H9 (cell line): Measurements from ENCODE around the gene ZCCHC3. TPM values are rescaled to one million over a fixed set of nuclear protein-coding genes. Genes with fewer than 3 reads are reported as not detected.

Experiments used
- DNase-seq: peaks from one replicate; pipeline ENCODE4 v3.0.0-alpha.2; 2017
- H2AFZ ChIP-seq: one replicate; pipeline ENCODE4 v1.6.1; 2013; ENCODE audit warnings: mild to moderate bottlenecking, low read length, control low read depth, moderate library complexity
- H2AK5ac ChIP-seq: 2 replicates; pipeline ENCODE4 v1.6.1; 2013; ENCODE audit warnings: low read length, control low read depth, mixed read lengths; ENCODE audit not compliant: insufficient read length
- H2BK120ac ChIP-seq: one replicate; pipeline ENCODE4 v1.6.1; 2013; ENCODE audit warnings: low read depth, mild to moderate bottlenecking, low read length, control low read depth, inconsistent platforms; ENCODE audit not compliant: poor library complexity, severe bottlenecking
- H2BK12ac ChIP-seq: 2 replicates; pipeline ENCODE4 v1.6.1; 2013; ENCODE audit warnings: low read length, control low read depth, mixed read lengths, low read depth; ENCODE audit not compliant: insufficient read length
- H2BK15ac ChIP-seq: 2 replicates; pipeline ENCODE4 v1.6.1; 2013; ENCODE audit warnings: low read depth, low read length, control low read depth
- H2BK20ac ChIP-seq: one replicate; pipeline ENCODE4 v1.6.1; 2013; ENCODE audit warnings: low read depth, mild to moderate bottlenecking, low read length, control low read depth, inconsistent platforms; ENCODE audit not compliant: poor library complexity, severe bottlenecking
- H2BK5ac ChIP-seq: 2 replicates; pipeline ENCODE4 v1.6.1; 2013; ENCODE audit warnings: low read length, control low read depth, mixed read lengths; ENCODE audit not compliant: insufficient read length
- H3K14ac ChIP-seq: 2 replicates; pipeline ENCODE4 v1.6.1; 2013; ENCODE audit warnings: low read length, control low read depth; ENCODE audit not compliant: insufficient read depth
- H3K18ac ChIP-seq: 2 replicates; pipeline ENCODE4 v1.6.1; 2013; ENCODE audit warnings: low read depth, mild to moderate bottlenecking, mixed read lengths, low read length, control low read depth; ENCODE audit not compliant: insufficient read length
- H3K23ac ChIP-seq: 2 replicates; pipeline ENCODE4 v1.6.1; 2013; ENCODE audit warnings: low read length, control low read depth, mixed read lengths, low read depth; ENCODE audit not compliant: insufficient read length
- H3K23me2 ChIP-seq: 2 replicates; pipeline ENCODE4 v1.6.1; 2013; ENCODE audit warnings: low read depth, mild to moderate bottlenecking, mixed read lengths, low read length, control low read depth; ENCODE audit not compliant: insufficient read length, poor library complexity, severe bottlenecking
- H3K27ac ChIP-seq: 2 replicates; pipeline ENCODE4 v1.5.1; 2013; ENCODE audit warnings: low read length, control low read depth, mixed read lengths, low read depth; ENCODE audit not compliant: insufficient read length
- H3K27me3 ChIP-seq: 2 replicates; pipeline ENCODE4 v1.6.1; 2013; ENCODE audit warnings: low read length, control low read depth, inconsistent platforms; ENCODE audit not compliant: insufficient read depth
- H3K4ac ChIP-seq: 2 replicates; pipeline ENCODE4 v1.6.1; 2013; ENCODE audit warnings: low read depth, mild to moderate bottlenecking, control low read depth, inconsistent platforms, low read length, moderate library complexity
- H3K4me1 ChIP-seq: 2 replicates; pipeline ENCODE4 v1.6.1; 2013; ENCODE audit warnings: low read length, control low read depth, inconsistent platforms; ENCODE audit not compliant: insufficient read depth
- H3K4me2 ChIP-seq: 2 replicates; pipeline ENCODE4 v1.6.1; 2013; ENCODE audit warnings: low read length, control low read depth, mixed read lengths; ENCODE audit not compliant: insufficient read length, insufficient read depth
- H3K56ac ChIP-seq: 2 replicates; pipeline ENCODE4 v1.6.1; 2013; ENCODE audit warnings: low read depth, mild to moderate bottlenecking, mixed read lengths, low read length, control low read depth; ENCODE audit not compliant: insufficient read length
- H3K79me1 ChIP-seq: 2 replicates; pipeline ENCODE4 v1.6.1; 2013; ENCODE audit warnings: low read depth, mild to moderate bottlenecking, moderate library complexity, low read length, control low read depth, inconsistent platforms; ENCODE audit not compliant: insufficient read depth, poor library complexity, severe bottlenecking
- H3K79me2 ChIP-seq: 2 replicates; pipeline ENCODE4 v1.6.1; 2013; ENCODE audit warnings: low read length, control low read depth, inconsistent platforms; ENCODE audit not compliant: insufficient read depth
- H3K9ac ChIP-seq: 2 replicates; pipeline ENCODE4 v1.6.1; 2013; ENCODE audit warnings: low read length, control low read depth, mixed read lengths; ENCODE audit not compliant: insufficient read length; ENCODE audit errors: extremely low read depth
- H3K9me3 ChIP-seq: one replicate; pipeline ENCODE4 v1.6.1; 2013; ENCODE audit warnings: low read depth, low read length, inconsistent platforms; ENCODE audit not compliant: control insufficient read depth
- H3T11ph ChIP-seq: one replicate; pipeline ENCODE4 v1.6.1; 2013; ENCODE audit warnings: mild to moderate bottlenecking, low read length, control low read depth, inconsistent platforms
- H4K20me1 ChIP-seq: one replicate; pipeline ENCODE4 v1.6.1; 2013; ENCODE audit not compliant: control insufficient read depth, insufficient read length, insufficient read depth
- H4K5ac ChIP-seq: 2 replicates; pipeline ENCODE4 v1.6.1; 2013; ENCODE audit warnings: low read depth, mild to moderate bottlenecking, mixed read lengths, low read length, control low read depth; ENCODE audit not compliant: insufficient read length
- H4K8ac ChIP-seq: replicated peaks from 2 replicates; pipeline ENCODE4 v1.6.1; 2013; ENCODE audit warnings: low read length, control low read depth, mixed read lengths, low read depth; ENCODE audit not compliant: insufficient read length
- H4K91ac ChIP-seq: 2 replicates; pipeline ENCODE4 v1.6.1; 2013; ENCODE audit warnings: low read depth, mild to moderate bottlenecking, moderate library complexity, mixed read lengths, low read length, control low read depth; ENCODE audit not compliant: insufficient read length
- H3K27ac Mint-ChIP-seq, 3 experiments: 2 replicates in 2 of 3; 3 replicates in 1 of 3; pipeline ENCODE4 v1.8.0; 2020 to 2021; ENCODE audit warnings: mixed read lengths in 3 of 3, mild to moderate bottlenecking in 1 of 3, moderate library complexity in 1 of 3
- H3K27me3 Mint-ChIP-seq: 2 replicates; pipeline ENCODE4 v1.8.0; 2021; ENCODE audit warnings: low read depth, mild to moderate bottlenecking, moderate library complexity, mixed read lengths
- H3K36me3 Mint-ChIP-seq, 3 experiments: 2 replicates in 2 of 3; 3 replicates in 1 of 3; pipeline ENCODE4 v1.8.0; 2020 to 2021; ENCODE audit warnings: low read depth in 3 of 3, mixed read lengths in 3 of 3; ENCODE audit not compliant: insufficient read depth in 1 of 3
- H3K4me1 Mint-ChIP-seq, 2 experiments: 2 replicates each; pipeline ENCODE4 v1.8.0; 2020; ENCODE audit warnings: mixed read lengths in 2 of 2
- H3K4me3 Mint-ChIP-seq, 2 experiments: 2 replicates in 1 of 2; 3 replicates in 1 of 2; pipeline ENCODE4 v1.8.0; 2020 to 2021; ENCODE audit warnings: mild to moderate bottlenecking in 2 of 2, mixed read lengths in 2 of 2, moderate library complexity in 1 of 2
- H3K9me3 Mint-ChIP-seq, 2 experiments: 2 replicates in 1 of 2; 3 replicates in 1 of 2; pipeline ENCODE4 v1.8.0; 2020; ENCODE audit warnings: mild to moderate bottlenecking in 2 of 2, mixed read lengths in 2 of 2, moderate library complexity in 1 of 2
- CTCF ChIP-seq: fragments of 200-600 bp; sonication (generic); conservative IDR thresholded peaks from 3 replicates; pipeline ENCODE4 v1.8.0; 2021; ENCODE audit warnings: antibody characterized with exemption, mild to moderate bottlenecking
- WGBS: extraction: QIAGEN DNeasy Blood & Tissue Kit; methylation state at CpG from one replicate; pipeline ENCODE4 v1.1.7; 2013; ENCODE audit warnings: missing lambda C conversion rate, low lambda C conversion rate, mixed read lengths; ENCODE audit not compliant: insufficient read length; ENCODE audit errors: extremely low coverage; 5-methylcytosine and 5-hydroxymethylcytosine counted together
- total RNA-seq: library from RNA; stranded (reverse); gene quantifications from 2 replicates; pipeline ENCODE4 v1.2.1, GENCODE V29; 2021

ZCCHC3 gene
- total RNA-seq, 1 experiment from 2014 or later = 41.3 TPM

GRCh38 chr20:327186-328026 lies 30.0 kb downstream of the ZCCHC3 start:
- no CpG with 5 or more reads among the region's 47 CpGs for WGBS
- Histone ChIP-seq H3K23ac (no peak overlapping the region), H4K20me1 (peaks cover 2% of the 10 kb centered on the region), H2BK20ac (no peak overlapping the region), H3K18ac (no peak overlapping the region), H3K4me1 (peaks cover 7% of the 10 kb centered on the region; the same call in 1 of the 2 replicates), H3K56ac (no peak overlapping the region), H3K23me2 (peaks cover 16% of the 10 kb centered on the region), H3K9ac (peak overlapping the region; percentile 35), H3K4ac (no peak overlapping the region), H3K79me2 (peaks cover 9% of the 10 kb centered on the region; the same call in 1 of the 2 replicates), H2BK5ac (no peak overlapping the region), H2BK15ac (no peak overlapping the region), H2AFZ (no peak overlapping the region), H3K4me2 (peak overlapping the region; percentile 64), H4K8ac (no peak overlapping the region), H3K27ac (no peak overlapping the region), H3K79me1 (no peaks in the 10 kb centered on the region), H2AK5ac (no peak overlapping the region), H4K91ac (no peak overlapping the region), H4K5ac (no peak overlapping the region), H3K9me3 (no peaks in the 10 kb centered on the region), H2BK12ac (no peak overlapping the region), H3K14ac (no peak overlapping the region), H3K27me3 (0 out of 2 replicates have a peak, but pooled peaks cover 2% of the 10 kb centered on the region), H2BK120ac (no peak overlapping the region), H3T11ph (no peak overlapping the region)
- Mint-ChIP-seq H3K27me3 (peaks cover 2% of the 10 kb centered on the region), H3K4me3 (peak overlapping the region; percentile 87 to 88), H3K4me1 (peaks cover 43 to 44% of the 10 kb centered on the region in 2 experiments), H3K27ac (peak overlapping the region in 2 of 3 experiments; percentile 31 to 39; a peak in 2 of 7 replicates), H3K9me3 (peaks cover 0 to 2% of the 10 kb centered on the region in 2 experiments; a peak in 1 of 5 replicates), H3K36me3 (peaks cover 16 to 22% (median 22%) of the 10 kb centered on the region in 3 experiments; a peak in 6 of 7 replicates)
- TF ChIP-seq CTCF = no peak
- DNase-seq = peak; percentile 98
